HL-60/S4 treated with retinoic acid at 250 ng/mL for 4 days and 3 days (cell line): ENCODE data around the gene OR6N2.

Experiments used
- in situ Hi-C: fragments of 300-500 bp; cut with MboI; formaldehyde crosslinking; loops from 2 replicates; pipeline ENCODE4 v1.7.0; 2022; ENCODE audit warnings: low sequenced_read_pairs

OR6N2 gene

DNA sequence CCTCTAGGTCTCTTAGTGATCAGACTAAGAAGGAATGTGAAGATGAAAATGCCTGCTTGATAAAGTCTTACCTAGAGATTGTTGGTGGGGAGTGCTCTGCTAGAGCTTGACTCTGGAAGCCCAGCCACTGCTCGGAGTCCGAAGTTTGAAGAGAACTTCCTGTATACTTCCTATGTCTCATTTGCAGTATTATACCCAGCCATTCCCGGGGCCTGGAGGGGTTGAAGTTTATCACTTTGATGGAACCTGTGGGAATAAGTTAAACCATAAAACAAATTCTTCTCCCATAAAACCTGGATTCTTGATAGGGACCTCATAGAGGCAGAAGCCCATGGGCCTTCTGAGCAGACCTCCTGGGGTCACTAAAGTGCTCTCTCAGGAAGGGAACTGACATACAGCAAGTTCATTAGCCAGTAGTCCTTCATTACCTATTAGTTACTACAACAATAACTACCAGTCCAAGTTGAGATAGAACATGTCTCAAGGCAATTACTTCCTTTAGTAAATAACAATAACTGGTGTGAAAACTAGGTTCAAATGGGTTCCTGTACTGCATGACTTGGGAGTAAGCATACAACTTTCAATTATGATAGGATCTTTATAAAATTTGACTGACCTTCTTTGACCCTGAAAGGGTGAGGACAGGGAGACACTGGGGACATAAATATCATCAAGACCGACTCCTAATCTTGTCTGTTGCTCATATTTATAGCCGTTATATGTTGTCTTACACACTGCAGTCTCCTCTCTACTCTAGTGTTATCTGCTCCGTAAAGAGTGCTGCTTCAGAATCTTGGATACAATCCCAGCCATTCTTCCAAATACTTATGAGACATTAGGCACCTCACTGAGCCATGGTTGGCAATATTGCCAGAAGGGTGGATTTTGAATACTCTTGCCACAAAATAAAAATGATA, 8.8 kb downstream of the OR6N2 start, which contains the start of gene OR6N1:
Gene OR6N1 (minus strand): TSS at position 246 of the 917 bp plus-strand sequence. CDS start 5,513 bp downstream, outside the sequence.
- in situ Hi-C loops: no loop called here

DNA sequence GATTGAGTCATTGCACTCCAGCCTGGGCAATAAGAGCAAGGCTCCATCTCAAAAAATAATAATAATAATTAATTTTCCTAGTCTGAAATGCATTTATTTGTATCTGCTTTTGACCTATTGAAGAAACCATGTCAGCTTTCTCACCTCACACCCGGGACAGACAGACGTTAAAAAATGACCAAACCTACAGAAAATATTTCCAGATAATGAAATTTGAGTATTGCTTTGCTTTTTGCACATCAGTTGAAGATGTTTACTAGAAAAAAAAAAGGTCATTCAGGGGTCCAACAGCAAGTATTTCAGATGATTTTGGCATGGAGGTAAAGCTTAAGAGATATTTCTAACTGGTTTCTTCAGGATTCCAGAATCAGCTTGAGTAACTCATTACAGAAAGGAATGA, 26.6 kb downstream of the OR6N2 start, which contains the start of gene OR6K6:
Gene OR6K6 (plus strand): TSS at position 301 of the 400 bp plus-strand sequence. CDS start 168 bp downstream, outside the sequence.
- in situ Hi-C loops: no loop called here

DNA sequence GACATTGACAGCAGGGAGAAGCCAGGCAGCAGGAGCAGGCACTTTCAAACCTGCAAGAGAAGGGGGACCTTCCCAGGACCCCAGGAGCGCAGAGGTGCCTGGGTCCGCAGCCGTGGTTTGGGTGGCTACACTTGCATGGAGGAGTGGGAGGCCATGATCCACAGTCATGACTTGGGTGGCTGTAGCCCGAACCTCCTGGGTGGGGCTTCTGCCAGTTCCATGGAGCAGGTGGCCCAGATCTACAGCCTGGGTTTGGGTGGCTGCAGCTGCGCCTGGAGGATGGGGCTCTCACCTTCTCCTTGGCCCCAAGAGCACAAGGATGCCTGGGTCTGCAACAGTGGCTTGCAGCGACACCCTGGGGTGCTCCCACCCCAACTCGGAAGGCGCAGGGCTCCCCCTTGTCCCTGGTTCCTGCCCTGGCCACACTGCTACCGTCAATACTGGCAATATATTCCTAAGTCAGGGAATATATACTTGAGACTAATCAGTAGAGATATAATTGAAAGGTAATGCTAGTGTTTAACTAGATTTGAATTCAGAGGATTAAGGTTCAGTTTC, 28.8 kb downstream of the OR6N2 start:
- in situ Hi-C loops: no loop called here

DNA sequence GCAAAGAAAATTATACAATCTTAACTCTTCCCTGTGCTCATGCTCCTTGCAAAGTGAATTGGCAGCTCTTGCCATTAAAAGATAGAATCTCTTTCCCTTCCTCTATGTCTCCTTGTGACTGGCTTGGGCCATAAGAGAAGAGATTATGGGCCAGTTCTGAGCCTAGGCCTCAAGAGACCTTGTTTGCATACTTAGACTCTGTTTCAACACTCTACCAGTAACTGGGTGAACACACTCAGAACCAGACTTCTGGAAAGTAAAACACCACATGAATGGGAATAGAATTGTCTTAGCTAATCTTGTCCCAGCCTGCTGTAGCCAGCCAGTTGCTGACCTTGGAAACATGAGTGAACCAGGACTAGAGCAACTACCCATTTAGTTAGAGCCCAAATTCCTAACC, 45.2 kb downstream of the OR6N2 start:
- in situ Hi-C loops: no loop called here

DNA sequence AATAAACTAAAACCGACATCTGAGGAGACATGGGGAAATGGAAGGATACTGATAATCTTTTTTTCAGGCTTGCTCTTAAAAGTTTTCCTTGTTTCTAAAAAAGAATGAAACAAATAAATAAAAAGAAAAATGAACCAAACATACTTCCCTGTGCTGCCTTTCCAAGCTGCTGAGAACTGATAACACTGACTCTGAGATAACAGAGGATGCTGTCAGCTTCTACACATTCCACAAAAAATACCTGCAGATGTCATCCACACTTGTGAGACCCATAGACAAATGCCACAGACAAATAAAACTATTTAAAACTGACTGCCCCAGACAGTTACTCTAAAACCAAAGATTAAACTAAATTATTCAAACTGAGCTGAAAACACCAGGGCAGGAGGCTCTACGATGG, 48.5 kb downstream of the OR6N2 start:
- in situ Hi-C loops: no loop called here

DNA sequence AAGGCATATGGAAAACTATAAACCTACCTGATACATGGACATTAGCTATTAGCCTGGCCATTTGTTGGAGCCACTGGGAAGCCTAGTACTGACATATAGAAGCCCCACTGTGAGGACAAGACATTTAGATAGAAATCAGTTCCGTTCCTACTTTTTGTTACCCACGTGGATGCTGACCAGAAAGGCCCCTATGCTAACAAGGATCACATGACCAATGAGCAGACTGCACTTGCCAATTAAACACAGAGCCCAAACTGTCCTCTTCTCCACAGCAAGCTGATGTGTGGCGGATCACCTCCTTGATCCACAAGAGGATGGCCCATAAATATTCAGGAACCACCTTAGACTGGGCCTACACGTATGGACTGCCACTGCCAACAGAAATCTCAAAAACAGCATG, 49.3 kb downstream of the OR6N2 start:
- in situ Hi-C loops: no loop called here

DNA sequence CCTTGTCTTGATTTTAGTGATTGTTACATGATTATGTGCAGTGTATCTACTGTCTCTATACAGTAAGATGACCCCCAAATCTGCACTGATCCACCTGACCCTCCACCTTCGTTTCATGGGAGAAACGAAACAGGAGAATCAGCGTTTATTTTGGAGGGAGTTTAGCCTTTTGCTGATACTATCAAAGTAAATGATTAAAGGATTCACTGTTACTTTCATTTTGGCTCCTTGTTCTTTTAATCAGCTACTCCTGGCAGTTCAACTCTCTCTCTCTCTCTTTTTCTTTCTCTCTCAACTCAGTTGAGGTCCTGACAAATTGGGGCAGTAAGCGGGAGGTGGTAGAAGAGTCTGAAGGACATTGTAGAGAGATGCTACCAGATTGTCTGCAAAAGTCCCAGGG, 50.6 kb downstream of the OR6N2 start:
- in situ Hi-C loops: no loop called here

DNA sequence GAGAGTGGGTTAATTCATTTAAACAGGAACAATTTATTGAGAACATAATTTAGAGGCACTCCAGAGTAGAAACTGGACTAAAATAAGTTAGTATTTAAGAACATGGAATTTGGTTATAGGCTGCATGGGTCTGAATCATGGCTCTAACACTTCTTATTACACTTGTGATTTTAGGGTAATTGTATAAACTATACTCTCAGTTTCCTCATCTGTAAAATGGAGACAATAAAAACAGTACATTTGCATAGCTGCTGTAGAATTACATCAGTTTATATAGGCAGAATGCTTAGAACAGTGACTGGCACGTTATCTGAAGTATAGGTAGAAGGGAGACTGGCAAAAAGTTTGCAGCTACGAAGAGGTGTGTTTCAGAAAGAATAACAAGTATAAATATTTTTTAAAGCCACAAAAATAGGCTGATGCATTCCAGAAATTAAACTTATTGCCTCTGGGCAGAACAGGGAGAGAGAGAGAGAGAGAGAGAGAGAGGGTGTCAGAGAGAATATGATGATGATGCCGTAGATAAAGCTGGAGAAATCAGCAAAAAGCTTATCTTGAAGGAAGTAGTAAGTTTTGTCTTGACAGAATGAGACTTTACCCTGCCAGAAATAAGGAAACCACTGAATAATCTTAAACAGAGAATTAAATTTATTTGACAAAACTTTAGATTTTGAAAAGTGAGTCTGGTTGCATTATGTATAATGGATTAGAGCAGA, 52.3 kb downstream of the OR6N2 start:
- in situ Hi-C loops: no loop called here

DNA sequence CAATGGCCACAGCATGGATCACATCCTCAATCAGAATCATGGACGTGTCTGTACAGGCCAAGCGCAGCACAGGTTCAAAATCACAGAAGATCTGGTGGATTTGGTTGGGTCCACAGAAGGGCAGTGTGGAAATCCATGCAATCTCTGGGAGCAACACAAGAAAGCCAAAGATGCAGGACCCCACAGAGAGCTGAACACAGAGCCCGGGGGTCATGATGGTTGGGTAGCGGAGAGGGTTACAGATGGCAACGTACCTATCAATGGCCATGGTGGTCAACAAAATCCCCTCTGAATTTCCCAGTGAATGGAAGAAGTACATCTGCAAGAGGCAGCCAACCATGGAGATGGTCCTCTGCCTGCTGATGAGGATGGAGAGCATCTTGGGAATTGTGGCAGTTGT, 56.6 kb downstream of the OR6N2 start:
- in situ Hi-C loops: no loop called here
